ENCODE measurements around the gene PHACTR1. TPM values are rescaled to one million over a fixed set of nuclear protein-coding genes. Genes with fewer than 3 reads are reported as not detected.

The PHACTR1 gene
- total RNA-seq, 1 donor from 2014 or later = 50.7 TPM

GRCh38 chr6:13059026-13059425 is 342.5 kb downstream of the PHACTR1 start:
- H3K4me3 Mint-ChIP-seq (ENCODE audit: unreplicated experiment) = no peak overlapping the region
- no peak for TF ChIP-seq CTCF (IDR thresholded peaks at IDR 0.05; ENCODE audit: partially characterized antibody, unreplicated experiment)
- no peaks in the 10 kb centered on the region for H3K36me3 Mint-ChIP-seq (ENCODE audit: unreplicated experiment)
- no peaks in the 10 kb centered on the region for H3K9me3 Mint-ChIP-seq (ENCODE audit: unreplicated experiment)
- no peak overlapping the region for H3K27ac Mint-ChIP-seq (ENCODE audit: unreplicated experiment)
- no peaks in the 10 kb centered on the region for H3K27me3 Mint-ChIP-seq (ENCODE audit: unreplicated experiment)
- H3K4me1 Mint-ChIP-seq (ENCODE audit: low read depth, unreplicated experiment) = no peaks in the 10 kb centered on the region
- no peak for DNase-seq

DNA sequence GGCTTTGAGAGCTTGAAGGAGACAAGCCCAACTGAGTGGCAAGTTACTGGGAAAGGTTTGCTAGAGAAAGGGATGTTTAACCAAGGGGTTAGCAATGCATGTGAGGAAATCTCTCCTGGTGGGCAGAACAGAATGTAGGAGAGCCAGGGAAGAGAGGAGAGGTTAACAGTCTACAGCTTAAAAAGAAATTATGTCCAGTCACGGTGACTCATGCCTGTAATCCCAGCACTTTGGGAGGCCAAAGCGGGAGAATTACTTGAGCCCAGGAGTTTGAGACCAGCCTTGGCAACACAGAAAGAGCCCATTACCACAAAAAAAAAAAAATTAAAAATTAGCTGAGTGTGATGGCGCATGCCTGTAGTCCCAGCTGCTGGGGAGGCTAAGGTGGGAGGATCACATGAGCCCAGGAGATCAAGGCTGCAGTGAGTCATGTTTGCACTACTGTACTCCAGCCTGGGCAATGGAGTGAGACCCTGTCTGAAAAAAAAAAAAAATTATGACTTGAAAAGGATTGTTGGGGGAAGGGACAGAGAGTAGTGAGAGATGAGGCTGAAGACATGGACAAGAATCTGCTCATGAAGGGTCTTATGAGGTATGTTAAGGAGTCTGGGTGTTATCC is 346.8 kb downstream of the PHACTR1 start:
- no peak for TF ChIP-seq CTCF (IDR thresholded peaks at IDR 0.05; ENCODE audit: partially characterized antibody, unreplicated experiment)
- no peak for DNase-seq
- no peaks in the 10 kb centered on the region for H3K36me3 Mint-ChIP-seq (ENCODE audit: unreplicated experiment)
- H3K27me3 Mint-ChIP-seq (ENCODE audit: unreplicated experiment) = no peaks in the 10 kb centered on the region
- no peaks in the 10 kb centered on the region for H3K9me3 Mint-ChIP-seq (ENCODE audit: unreplicated experiment)
- H3K4me1 Mint-ChIP-seq (ENCODE audit: low read depth, unreplicated experiment) = no peaks in the 10 kb centered on the region
- no peak overlapping the region for H3K27ac Mint-ChIP-seq (ENCODE audit: unreplicated experiment)
- H3K4me3 Mint-ChIP-seq (ENCODE audit: unreplicated experiment) = no peak overlapping the region

DNA sequence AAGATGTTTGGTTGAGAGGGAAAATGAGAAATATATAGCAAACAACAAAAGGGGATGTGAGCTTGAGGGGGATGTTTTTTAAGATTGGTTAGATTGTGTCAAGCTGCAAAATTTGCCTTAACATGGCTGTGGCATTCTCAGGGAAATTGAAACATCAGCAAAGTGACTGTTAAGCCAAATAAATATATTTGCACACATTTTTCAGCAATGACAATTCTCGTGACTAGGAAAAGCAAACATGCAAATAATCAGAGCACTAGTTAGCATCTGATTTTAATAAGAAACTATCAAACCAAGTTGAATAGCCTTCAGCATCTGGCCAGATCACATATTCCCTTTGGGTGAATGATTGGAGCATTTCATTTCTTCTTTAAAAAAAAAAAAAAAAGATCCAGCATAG is 349.0 kb downstream of the PHACTR1 start:
- Mint-ChIP-seq H3K27me3 (ENCODE audit: unreplicated experiment) (peaks cover 2% of the 10 kb centered on the region), H3K4me1 (ENCODE audit: low read depth, unreplicated experiment) (no peaks in the 10 kb centered on the region), H3K36me3 (ENCODE audit: unreplicated experiment) (no peaks in the 10 kb centered on the region), H3K4me3 (ENCODE audit: unreplicated experiment) (no peak overlapping the region), H3K27ac (ENCODE audit: unreplicated experiment) (no peak overlapping the region), H3K9me3 (ENCODE audit: unreplicated experiment) (no peaks in the 10 kb centered on the region)
- DNase-seq = no peak
- no peak for TF ChIP-seq CTCF (IDR thresholded peaks at IDR 0.05; ENCODE audit: partially characterized antibody, unreplicated experiment)

DNA sequence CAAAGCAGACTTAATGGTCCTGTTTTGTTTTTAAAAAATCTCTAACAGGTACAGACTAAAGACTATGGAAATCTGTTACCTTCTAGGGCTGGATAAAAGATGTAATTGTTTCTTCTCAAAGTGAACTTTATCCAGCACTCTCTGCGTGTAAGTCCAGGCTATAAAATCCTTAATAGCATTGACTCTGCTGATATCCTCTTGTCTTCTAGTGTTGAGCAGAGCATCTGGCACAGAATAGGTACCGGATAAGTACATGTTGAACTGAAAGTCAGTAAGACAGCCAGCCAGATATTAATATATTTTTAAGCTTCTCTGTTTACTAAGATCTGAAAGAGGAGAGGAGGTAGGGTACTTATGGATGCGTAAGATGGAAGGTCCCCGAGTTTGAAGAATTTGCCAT is 349.5 kb downstream of the PHACTR1 start:
- no peaks in the 10 kb centered on the region for H3K9me3 Mint-ChIP-seq (ENCODE audit: unreplicated experiment)
- no peak overlapping the region for H3K4me3 Mint-ChIP-seq (ENCODE audit: unreplicated experiment)
- no peak for DNase-seq
- H3K36me3 Mint-ChIP-seq (ENCODE audit: unreplicated experiment) = no peaks in the 10 kb centered on the region
- peaks cover 2% of the 10 kb centered on the region for H3K27me3 Mint-ChIP-seq (ENCODE audit: unreplicated experiment)
- no peaks in the 10 kb centered on the region for H3K4me1 Mint-ChIP-seq (ENCODE audit: low read depth, unreplicated experiment)
- TF ChIP-seq CTCF (IDR thresholded peaks at IDR 0.05; ENCODE audit: partially characterized antibody, unreplicated experiment) = no peak
- H3K27ac Mint-ChIP-seq (ENCODE audit: unreplicated experiment) = no peak overlapping the region

DNA sequence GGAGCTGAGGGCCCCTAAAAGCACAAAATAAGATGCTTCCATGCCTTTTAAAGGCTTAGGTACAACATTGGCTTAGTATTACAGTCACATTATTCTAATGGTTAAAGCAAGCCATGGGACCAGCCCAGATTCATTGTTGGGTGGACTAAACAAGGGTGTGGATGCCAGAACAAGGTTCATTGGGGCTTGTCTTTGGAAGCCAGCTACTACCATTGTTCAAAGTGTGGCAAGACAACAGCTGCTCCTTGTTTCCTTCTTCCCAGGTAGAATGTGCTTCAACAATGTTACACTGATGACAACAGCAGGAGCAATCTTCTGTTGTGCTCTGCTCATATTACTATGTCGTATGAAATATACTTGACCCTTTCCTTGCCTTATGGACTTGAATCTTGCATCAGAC is 350.3 kb downstream of the PHACTR1 start:
- Mint-ChIP-seq H3K4me1 (ENCODE audit: low read depth, unreplicated experiment) (no peaks in the 10 kb centered on the region), H3K27ac (ENCODE audit: unreplicated experiment) (no peak overlapping the region), H3K36me3 (ENCODE audit: unreplicated experiment) (no peaks in the 10 kb centered on the region), H3K9me3 (ENCODE audit: unreplicated experiment) (no peaks in the 10 kb centered on the region), H3K27me3 (ENCODE audit: unreplicated experiment) (peaks cover 2% of the 10 kb centered on the region), H3K4me3 (ENCODE audit: unreplicated experiment) (no peak overlapping the region)
- TF ChIP-seq CTCF (IDR thresholded peaks at IDR 0.05; ENCODE audit: partially characterized antibody, unreplicated experiment) = no peak
- no peak for DNase-seq

Measured in glutamatergic neuron (in vitro differentiated cells).